GM21717 (cell line): Measurements from ENCODE around the gene NEURL1.
"Not testable (repeated sequence)": the region's sequence is repeated elsewhere in the genome, so short reads cannot be mapped to it uniquely, and the experiment has no call there.

Experiments used
- ATAC-seq: cut with Tn5 transposase; IDR thresholded peaks from one replicate; pipeline ENCODE4 v1.9.1; 2021; ENCODE audit warnings: mild to moderate bottlenecking, moderate library complexity; ENCODE audit not compliant: unreplicated experiment

The NEURL1 gene

GRCh38 chr10:103602028-103602851, 108.7 kb downstream of the NEURL1 start:
- no peak for ATAC-seq

- ATAC-seq = no peak
These were observed 109.3 kb downstream of the NEURL1 start for GRCh38 chr10:103602852-103603155.

- ATAC-seq = no peak
These were observed 109.9 kb downstream of the NEURL1 start for GRCh38 chr10:103603382-103603781.

- ATAC-seq = no peak
These were observed 112.0 kb downstream of the NEURL1 start for GRCh38 chr10:103605359-103606096.

- not testable (repeated sequence) for ATAC-seq
These were observed 112.6 kb downstream of the NEURL1 start for GRCh38 chr10:103606097-103606438.

GRCh38 chr10:103607051-103607450, 113.5 kb downstream of the NEURL1 start:
- not testable (repeated sequence) for ATAC-seq

GRCh38 chr10:103608056-103608455, 114.6 kb downstream of the NEURL1 start:
- not testable (repeated sequence) for ATAC-seq

GRCh38 chr10:103609231-103610082, 116.0 kb downstream of the NEURL1 start:
- no peak for ATAC-seq

- no peak for ATAC-seq
These were observed 116.6 kb downstream of the NEURL1 start for GRCh38 chr10:103610083-103610472.

GRCh38 chr10:103610921-103611511, 117.5 kb downstream of the NEURL1 start:
- no peak for ATAC-seq

GRCh38 chr10:103612462-103613365, 119.2 kb downstream of the NEURL1 start:
- no peak for ATAC-seq

- ATAC-seq = no peak
These were observed 120.1 kb downstream of the NEURL1 start for GRCh38 chr10:103613616-103614015.

- ATAC-seq = no peak
These were observed 121.0 kb downstream of the NEURL1 start for GRCh38 chr10:103614306-103615158.

GRCh38 chr10:103616705-103617601, 123.4 kb downstream of the NEURL1 start:
- no peak for ATAC-seq

GRCh38 chr10:103617602-103618385, 124.3 kb downstream of the NEURL1 start:
- ATAC-seq = no peak

GRCh38 chr10:103618575-103619423, 125.3 kb downstream of the NEURL1 start:
- ATAC-seq = no peak
